Neural cell (in vitro differentiated cells): ENCODE measurements around the gene PRDM4. TPM values are rescaled to one million over a fixed set of nuclear protein-coding genes. Genes with fewer than 3 reads are reported as not detected.

Experiments
- H2AFZ ChIP-seq: fragments of 200-600, 300-800 bp; sonication (generic), shearing (Covaris generic); 2 replicates; pipeline ENCODE4 v1.6.0; 2014; ENCODE audit warnings: low read depth, mild to moderate bottlenecking, antibody characterized with exemption, low read length, moderate library complexity
- H3F3A ChIP-seq: fragments of 200-600 bp; shearing (Covaris generic); 2 replicates; pipeline ENCODE4 v1.6.1; 2016; ENCODE audit warnings: mild to moderate bottlenecking, moderate library complexity, mixed read lengths, antibody characterized with exemption, low read length; ENCODE audit not compliant: insufficient read depth, poor library complexity, severe bottlenecking
- H3K27ac ChIP-seq: fragments of 200-600, 300-800 bp; sonication (generic), shearing (Covaris generic); 2 replicates; pipeline ENCODE4 v1.5.1; 2014; ENCODE audit warnings: mild to moderate bottlenecking, low read length, moderate library complexity
- H3K27me3 ChIP-seq: fragments of 300-800, 200-600 bp; sonication (generic), shearing (Covaris generic); 2 replicates; pipeline ENCODE4 v1.6.0; 2014; ENCODE audit warnings: mild to moderate bottlenecking, low read depth, low read length, moderate library complexity; ENCODE audit not compliant: insufficient read depth
- H3K36me3 ChIP-seq: fragments of 300-800, 200-600 bp; sonication (generic), shearing (Covaris generic); 2 replicates; pipeline ENCODE4 v1.5.1; 2014; ENCODE audit warnings: mild to moderate bottlenecking, antibody characterized with exemption, low read length, moderate library complexity; ENCODE audit not compliant: insufficient read depth
- H3K4me2 ChIP-seq: fragments of 300-800, 200-600 bp; sonication (generic), shearing (Covaris generic); 2 replicates; pipeline ENCODE4 v1.6.0; 2014; ENCODE audit warnings: mild to moderate bottlenecking, low read length
- H3K4me3 ChIP-seq: fragments of 300-800, 200-600 bp; sonication (generic), shearing (Covaris generic); 2 replicates; pipeline ENCODE4 v1.5.1; 2014; ENCODE audit warnings: mild to moderate bottlenecking, low read length, moderate library complexity
- H3K79me2 ChIP-seq: fragments of 200-600 bp; shearing (Covaris generic); replicated peaks from 2 replicates; pipeline ENCODE4 v1.6.0; 2014; ENCODE audit warnings: mild to moderate bottlenecking, low read length, moderate library complexity; ENCODE audit not compliant: insufficient read depth
- H3K9ac ChIP-seq: fragments of 300-800, 200-600 bp; sonication (generic), shearing (Covaris generic); 2 replicates; pipeline ENCODE4 v1.6.1; 2016; ENCODE audit warnings: mild to moderate bottlenecking, low read length, mixed read lengths
- H3K9me2 ChIP-seq: fragments of 200-600 bp; shearing (Covaris generic); 2 replicates; pipeline ENCODE4 v1.6.1; 2016; ENCODE audit warnings: mild to moderate bottlenecking, low read length, mixed read lengths; ENCODE audit not compliant: insufficient read depth
- H3K9me3 ChIP-seq: fragments of 200-600, 300-800 bp; sonication (generic), shearing (Covaris generic); 2 replicates; pipeline ENCODE4 v1.6.1; 2016; ENCODE audit warnings: mild to moderate bottlenecking, mixed run types, low read length, moderate library complexity, mixed read lengths
- H4K20me1 ChIP-seq: fragments of 200-600 bp; shearing (Covaris generic); 2 replicates; pipeline ENCODE4 v1.6.1; 2016; ENCODE audit warnings: mild to moderate bottlenecking, mixed run types; ENCODE audit not compliant: insufficient read depth
- CTCF ChIP-seq: fragments of 450-650 bp; IDR thresholded peaks from 2 replicates; pipeline ENCODE4 v1.5.1; 2014; ENCODE audit warnings: antibody characterized with exemption, mild to moderate bottlenecking, moderate library complexity; ENCODE audit not compliant: poor library complexity, severe bottlenecking
- EP300 ChIP-seq: fragments of 450-650 bp; conservative IDR thresholded peaks from 2 replicates; pipeline ENCODE4 v1.6.1; 2014; ENCODE audit warnings: antibody characterized with exemption, mild to moderate bottlenecking, moderate library complexity; ENCODE audit not compliant: poor library complexity, severe bottlenecking
- EZH2 ChIP-seq: fragments of 200-600, 300-800 bp; shearing (Covaris generic), sonication (generic); IDR thresholded peaks from 2 replicates; pipeline ENCODE4 v1.6.1; 2014; ENCODE audit warnings: antibody characterized with exemption, low read length, borderline replicate concordance, mild to moderate bottlenecking; ENCODE audit not compliant: insufficient read depth, poor library complexity, severe bottlenecking
- MXI1 ChIP-seq: fragments of 450-650 bp; conservative IDR thresholded peaks from 2 replicates; pipeline ENCODE4 v1.6.1; 2014; ENCODE audit warnings: antibody characterized with exemption, mild to moderate bottlenecking; ENCODE audit not compliant: poor library complexity, severe bottlenecking
- POLR2AphosphoS5 ChIP-seq: IDR thresholded peaks from 2 replicates; pipeline ENCODE4 v1.6.1; 2012
- RAD21 ChIP-seq: fragments of 450-650 bp; conservative IDR thresholded peaks from 2 replicates; pipeline ENCODE4 v1.6.1; 2014; ENCODE audit warnings: antibody characterized with exemption, mild to moderate bottlenecking, moderate library complexity
- REST ChIP-seq: IDR thresholded peaks from 2 replicates; pipeline ENCODE4 v1.6.1; 2012; ENCODE audit warnings: borderline replicate concordance
- SMC3 ChIP-seq: fragments of 450-650 bp; conservative IDR thresholded peaks from 2 replicates; pipeline ENCODE4 v1.6.1; 2014; ENCODE audit warnings: antibody characterized with exemption, mild to moderate bottlenecking, moderate library complexity; ENCODE audit not compliant: poor library complexity
- TAF1 ChIP-seq: IDR thresholded peaks from 2 replicates; pipeline ENCODE4 v1.6.1; 2012; ENCODE audit warnings: low read depth
- polyA plus RNA-seq: library from polyadenylated mRNA; depleted of rRNA; stranded (reverse); fragments of >200 nt; gene quantifications from 2 replicates; pipeline ENCODE4 v1.2.3, GENCODE V29; 2014

Gene PRDM4
- polyA plus RNA-seq, 1 donor from 2014 or later: 46.0 TPM

GRCh38 chr12:107765316-107765715 is 4.4 kb upstream of the PRDM4 start:
- Histone ChIP-seq H3K9me3 (no peaks in the 10 kb centered on the region), H3K27ac (no peak overlapping the region), H3F3A (no peaks in the 10 kb centered on the region), H3K4me2 (no peak overlapping the region), H3K9me2 (no peaks in the 10 kb centered on the region), H2AFZ (no peak overlapping the region), H3K27me3 (no peaks in the 10 kb centered on the region), H3K9ac (no peak overlapping the region), H3K4me3 (no peak overlapping the region), H3K36me3 (no peaks in the 10 kb centered on the region), H4K20me1 (no peaks in the 10 kb centered on the region), H3K79me2 (peaks cover 3% of the 10 kb centered on the region)
- TF ChIP-seq MXI1 (no peak), REST (no peak), POLR2AphosphoS5 (no peak), RAD21 (no peak), TAF1 (no peak), EZH2 (no peak), SMC3 (no peak), CTCF (no peak), EP300 (no peak)

DNA sequence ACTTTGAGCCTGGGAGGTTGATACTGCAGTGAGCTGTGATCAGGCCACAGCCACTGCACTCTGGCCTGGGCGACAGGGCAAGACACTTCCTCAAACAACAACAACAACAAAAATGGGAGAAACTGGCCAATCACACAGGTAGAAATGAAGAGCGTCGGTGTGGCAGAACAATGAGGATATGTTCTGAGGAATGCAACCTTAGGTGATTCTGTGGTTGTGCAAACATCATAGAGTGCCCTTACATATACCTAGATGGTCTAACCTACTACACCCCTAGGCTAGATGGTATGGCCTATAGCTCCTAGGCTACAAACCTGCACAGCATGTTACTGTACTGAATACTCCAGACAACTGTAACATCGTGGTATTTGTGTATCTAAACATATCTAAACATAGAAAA is 3.7 kb upstream of the PRDM4 start:
- Histone ChIP-seq H3K27me3 (no peaks in the 10 kb centered on the region), H3K9ac (no peak overlapping the region), H3K4me3 (no peak overlapping the region), H4K20me1 (no peaks in the 10 kb centered on the region), H2AFZ (no peak overlapping the region), H3K9me3 (no peaks in the 10 kb centered on the region), H3K4me2 (no peak overlapping the region), H3F3A (no peaks in the 10 kb centered on the region), H3K36me3 (no peaks in the 10 kb centered on the region), H3K79me2 (peaks cover 10% of the 10 kb centered on the region), H3K9me2 (no peaks in the 10 kb centered on the region), H3K27ac (no peak overlapping the region)
- TF ChIP-seq POLR2AphosphoS5: no peak
- no peak for TF ChIP-seq REST
- no peak for TF ChIP-seq MXI1
- no peak for TF ChIP-seq CTCF
- no peak for TF ChIP-seq RAD21
- TF ChIP-seq EP300: no peak
- no peak for TF ChIP-seq EZH2
- TF ChIP-seq SMC3: no peak
- TF ChIP-seq TAF1: no peak
